K562 (cell line): ENCODE measurements around the gene FYTTD1. TPM values are rescaled to one million over a fixed set of nuclear protein-coding genes. Genes with fewer than 3 reads are reported as not detected.

Source experiments
- ATAC-seq: fragments of 200-7000 bp; cut with Tn5 transposase; 3 replicates; pipeline ENCODE4 v1.9.1; 2020; ENCODE audit warnings: moderate library complexity
- BruUV-seq: library from RNA; stranded (reverse); fragments of 400-500 nt; replicated peaks from 2 replicates; lab custom pipeline; 2021; lab: Mats Ljungman, UMichigan
- CTCF ChIA-PET: fragments of 300-600 bp; formaldehyde crosslinking; extraction: SDS; loops from one replicate; lab custom pipeline; 2021; ENCODE audit warnings: low intra/inter-chr PET ratio; lab: Yijun Ruan, JAX
- POLR2A ChIA-PET: fragments of 300-600, 350-650 bp; sonication (Branson Sonifier 250); formaldehyde crosslinking; extraction: SDS; loops from one replicate; lab custom pipeline; 2021; ENCODE audit warnings: antibody characterized with exemption, inconsistent platforms; lab: Yijun Ruan, JAX
- DNase-seq, 4 experiments: peaks; one replicate each; pipeline versions ENCODE4 v3.0.0 to v3.0.0-alpha.2; 2011 to 2018; ENCODE audit warnings: low spot score in 3 of 4, mixed read lengths in 3 of 4; ENCODE audit errors: extremely low read depth in 1 of 4
- FAIRE-seq: peaks from 2 replicates; lab custom pipeline; 2011; peaks lifted over from hg19 to GRCh38; lab: Jason Lieb, UNC
- H2AFZ ChIP-seq: 2 replicates; pipeline ENCODE4 v1.6.0; 2011; ENCODE audit warnings: low read depth, low read length, control low read depth, inconsistent platforms
- H3K27ac ChIP-seq: fragments of 200-600 bp; 3 replicates; pipeline ENCODE4 v1.8.0; 2011; ENCODE audit warnings: low read depth, mild to moderate bottlenecking, control low read depth, inconsistent platforms, low read length, moderate library complexity, mixed read lengths; ENCODE audit errors: extremely low read depth
- H3K27me3 ChIP-seq, 2 experiments: fragments of 300-600 bp in 1 of 2; 2 replicates in 1 of 2; 3 replicates in 1 of 2; pipeline versions ENCODE4 v1.6.0 to v1.8.0; 2011; ENCODE audit warnings: inconsistent platforms in 2 of 2, low read length in 2 of 2, mild to moderate bottlenecking in 1 of 2, mixed read lengths in 1 of 2, moderate library complexity in 1 of 2; ENCODE audit not compliant: control insufficient read depth in 2 of 2, insufficient read depth in 2 of 2
- H3K36me3 ChIP-seq: fragments of 300-600 bp; 3 replicates; pipeline ENCODE4 v1.8.0; 2011; ENCODE audit warnings: mild to moderate bottlenecking, low read length, inconsistent platforms; ENCODE audit not compliant: control insufficient read depth, insufficient read depth
- H3K4me1 ChIP-seq, 2 experiments: fragments of 200-600 bp in 1 of 2; replicated peaks in 1 of 2; 2 replicates in 1 of 2; 3 replicates in 1 of 2; pipeline versions ENCODE4 v1.5.1 to v1.8.0; 2011; ENCODE audit warnings: inconsistent platforms in 2 of 2, low read length in 2 of 2, mild to moderate bottlenecking in 1 of 2, mixed read lengths in 1 of 2, moderate library complexity in 1 of 2; ENCODE audit not compliant: control insufficient read depth in 2 of 2, insufficient read depth in 2 of 2
- H3K4me2 ChIP-seq: 2 replicates; pipeline ENCODE4 v1.6.1; 2011; ENCODE audit warnings: low read length, control low read depth, inconsistent platforms, mixed read lengths; ENCODE audit not compliant: insufficient read depth
- H3K4me3 ChIP-seq: fragments of 200-600 bp; sonication (generic), shearing (Covaris generic); 2 replicates; pipeline ENCODE4 v1.5.1; 2016; ENCODE audit warnings: control low read depth, inconsistent platforms
- H3K79me2 ChIP-seq: fragments of 200-600 bp; 3 replicates; pipeline ENCODE4 v1.8.0; 2011; ENCODE audit warnings: low read length, inconsistent platforms; ENCODE audit not compliant: control insufficient read depth, insufficient read depth
- H3K9ac ChIP-seq, 2 experiments: 2 replicates each; pipeline versions ENCODE4 v1.6.0 to v1.6.1; 2011; ENCODE audit warnings: low read depth in 2 of 2, low read length in 2 of 2, control low read depth in 1 of 2, inconsistent platforms in 1 of 2, mild to moderate bottlenecking in 1 of 2, mixed read lengths in 1 of 2; ENCODE audit not compliant: insufficient read depth in 1 of 2
- H3K9me1 ChIP-seq: one replicate; pipeline ENCODE4 v1.6.0; 2011; ENCODE audit warnings: inconsistent platforms, mild to moderate bottlenecking, low read length, moderate library complexity; ENCODE audit not compliant: control insufficient read depth, insufficient read depth
- H3K9me3 ChIP-seq: replicated peaks from 2 replicates; pipeline ENCODE4 v1.5.1; 2011; ENCODE audit warnings: low read depth, low read length, inconsistent platforms; ENCODE audit not compliant: control insufficient read depth, insufficient read depth
- H4K20me1 ChIP-seq: replicated peaks from 2 replicates; pipeline ENCODE4 v1.6.1; 2011; ENCODE audit warnings: low read length, inconsistent platforms, mixed read lengths; ENCODE audit not compliant: control insufficient read depth, insufficient read depth
- BMI1 ChIP-seq: fragments of 150-350 bp; IDR thresholded peaks from 2 replicates; pipeline ENCODE4 v1.6.1; 2014; ENCODE audit warnings: low read length
- CCNT2 ChIP-seq: IDR thresholded peaks from 2 replicates; pipeline ENCODE4 v1.6.1; 2011; ENCODE audit warnings: borderline replicate concordance, low read depth, mild to moderate bottlenecking, moderate library complexity, mixed read lengths, low read length; ENCODE audit not compliant: insufficient read length; ENCODE audit errors: extremely low read depth
- GTF2F1 ChIP-seq: IDR thresholded peaks from 2 replicates; pipeline ENCODE4 v1.6.1; 2011; ENCODE audit warnings: low read depth, low read length, improper control_type of control experiment
- MBD2 ChIP-seq: sonication (generic); IDR thresholded peaks from 2 replicates; pipeline ENCODE4 v1.6.1; 2016; ENCODE audit warnings: low read depth, borderline replicate concordance
- NCOA4 ChIP-seq: fragments of 450-650 bp; IDR thresholded peaks from 2 replicates; pipeline ENCODE4 v1.6.1; 2018; ENCODE audit warnings: mild to moderate bottlenecking; ENCODE audit not compliant: partially characterized antibody
- PPARD ChIP-seq: fragments of 250-450 bp; sonication (Bioruptor Pico); IDR thresholded peaks from 2 replicates; pipeline ENCODE4 v1.8.0; 2022; ENCODE audit warnings: inconsistent platforms, mild to moderate bottlenecking, moderate library complexity
- RFX1 ChIP-seq: fragments of 450-650 bp; IDR thresholded peaks from 2 replicates; pipeline ENCODE4 v1.6.1; 2016; ENCODE audit warnings: mild to moderate bottlenecking, moderate library complexity
- SMAD3 ChIP-seq: fragments of 450-650 bp; formaldehyde crosslinking; conservative IDR thresholded peaks from 2 replicates; pipeline ENCODE4 v1.4.0; 2020; ENCODE audit warnings: mild to moderate bottlenecking
- SP2 ChIP-seq: IDR thresholded peaks from 2 replicates; pipeline ENCODE4 v1.6.1; 2011; ENCODE audit warnings: mild to moderate bottlenecking, low read depth, low read length, moderate library complexity; ENCODE audit not compliant: poor library complexity, severe bottlenecking; ENCODE audit errors: extremely low read depth
- TCF3 ChIP-seq: sonication (generic); formaldehyde crosslinking; IDR thresholded peaks from 2 replicates; pipeline ENCODE4 v1.4.0; 2020; ENCODE audit warnings: mild to moderate bottlenecking, missing genetic modification reagents
- ZBTB11 ChIP-seq, 3 experiments: fragments of 200-800 bp in 1 of 3; fragments of 250-450 bp in 1 of 3; fragments of 450-650 bp in 1 of 3; sonication (Bioruptor Pico) in 1 of 3; sonication (Bioruptor generic) in 1 of 3; formaldehyde crosslinking in 1 of 3; IDR thresholded peaks; 2 replicates each; pipeline versions ENCODE4 v1.6.1 to v1.8.0; 2016 to 2022; ENCODE audit warnings: mild to moderate bottlenecking in 2 of 3, missing genetic modification characterization in 2 of 3, missing compliant biosample characterization in 1 of 3, moderate library complexity in 1 of 3
- ZFPM2 ChIP-seq: fragments of 250-450 bp; sonication (Bioruptor Pico); IDR thresholded peaks from 2 replicates; pipeline ENCODE4 v1.5.1; 2022; ENCODE audit warnings: mild to moderate bottlenecking
- WGBS: fragments of 100-300 bp; shearing (Covaris generic); methylation state at CpG from one replicate; pipeline ENCODE4 v1.1.6; 2016; ENCODE audit warnings: low coverage, mixed read lengths; ENCODE audit not compliant: insufficient coverage; ENCODE audit errors: missing lambda C conversion rate; 5-methylcytosine and 5-hydroxymethylcytosine counted together
- in situ Hi-C: fragments of 300-500 bp; cut with MboI; formaldehyde crosslinking; loops from 4 replicates; pipeline ENCODE4 v1.15.0; 2018; ENCODE audit warnings: inconsistent platforms, mixed read lengths
- intact Hi-C: fragments of 100-400 bp; cut with micrococcal nuclease; formaldehyde crosslinking; loops from 2 replicates; pipeline ENCODE4 v1.14.2; 2022
- polyA plus RNA-seq, 8 experiments: library from polyadenylated mRNA; depleted of rRNA in 4 of 8; stranded (reverse) in 5 of 8; unstranded in 3 of 8; fragments of >200 nt; fragmentation: Nextera tagmentation in 2 of 8; fragmentation: Illumina TruSeq in 1 of 8; extraction: Ambion mirVana in 2 of 8; extraction: Trizol in 1 of 8; gene quantifications; 2 replicates each; pipeline versions ENCODE4 v1.2.1 to v1.2.3, GENCODE V29; 2011 to 2014; ENCODE audit warnings: inconsistent platforms in 1 of 8, missing spikeins in 1 of 8
- total RNA-seq, 7 experiments: library from RNA; depleted of rRNA in 6 of 7; stranded (reverse); fragments of >200 nt in 6 of 7; fragmentation: Illumina TruSeq in 2 of 7; extraction: Trizol in 2 of 7; gene quantifications; 2 replicates each; pipeline versions ENCODE4 v1.2.1 to v1.2.3, GENCODE V29; 2011 to 2021; ENCODE audit warnings: low replicate concordance in 1 of 7
- TF ChIP-seq, protein P1 (sequence below): fragments of 450-650 bp; IDR thresholded peaks from 2 replicates; pipeline ENCODE4 v1.6.1; 2016; ENCODE audit warnings: mild to moderate bottlenecking
- TF ChIP-seq, protein P2 (sequence below): sonication (generic); formaldehyde crosslinking; IDR thresholded peaks from 2 replicates; pipeline ENCODE4 v1.8.1; 2023; ENCODE audit warnings: mild to moderate bottlenecking, missing genetic modification reagents

Gene FYTTD1
- total and polyA plus RNA-seq, 9 of the 15 experiments (the other 6 are each of a cell fraction or from before 2014, with no cell fraction given): 35.7 to 106 (median 76.3) TPM

- TF ChIP-seq MBD2 (no peak), BMI1 (no peak)
Measured at GRCh38 chr3:197753263-197753662, 3.6 kb downstream of the FYTTD1 start (continued).

DNA sequence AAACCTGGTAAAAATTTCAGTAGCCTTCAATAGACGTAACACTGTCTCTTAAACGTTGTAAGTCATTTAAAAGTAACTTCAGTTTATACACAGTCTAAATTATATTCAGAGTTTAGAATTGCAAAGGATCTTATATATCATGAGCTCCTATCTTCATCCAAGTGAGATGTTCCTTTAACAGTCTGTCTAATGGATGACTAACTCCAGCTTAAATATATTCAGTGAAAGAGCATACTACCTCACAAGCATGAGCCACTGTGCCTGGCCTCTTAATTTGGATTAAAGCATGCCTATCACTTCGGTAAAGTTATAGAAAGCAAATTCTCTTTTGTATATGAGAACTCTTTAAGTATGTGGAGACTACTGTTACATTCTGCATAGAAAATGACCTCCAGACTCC, 7.0 kb downstream of the FYTTD1 start:
- in situ Hi-C loops: no loop called here
- WGBS: 84% methylated on average over 3 of the region's 3 CpGs
- TF ChIP-seq CCNT2: no peak
- no peak for TF ChIP-seq NCOA4
- no peak for TF ChIP-seq ZBTB11 (CRISPR knock-in tag; IDR thresholded peaks at IDR 0.05)
- no peak for TF ChIP-seq GTF2F1
- TF ChIP-seq RFX1: no peak
- TF ChIP-seq SP2: no peak
- TF ChIP-seq, protein P1, sequence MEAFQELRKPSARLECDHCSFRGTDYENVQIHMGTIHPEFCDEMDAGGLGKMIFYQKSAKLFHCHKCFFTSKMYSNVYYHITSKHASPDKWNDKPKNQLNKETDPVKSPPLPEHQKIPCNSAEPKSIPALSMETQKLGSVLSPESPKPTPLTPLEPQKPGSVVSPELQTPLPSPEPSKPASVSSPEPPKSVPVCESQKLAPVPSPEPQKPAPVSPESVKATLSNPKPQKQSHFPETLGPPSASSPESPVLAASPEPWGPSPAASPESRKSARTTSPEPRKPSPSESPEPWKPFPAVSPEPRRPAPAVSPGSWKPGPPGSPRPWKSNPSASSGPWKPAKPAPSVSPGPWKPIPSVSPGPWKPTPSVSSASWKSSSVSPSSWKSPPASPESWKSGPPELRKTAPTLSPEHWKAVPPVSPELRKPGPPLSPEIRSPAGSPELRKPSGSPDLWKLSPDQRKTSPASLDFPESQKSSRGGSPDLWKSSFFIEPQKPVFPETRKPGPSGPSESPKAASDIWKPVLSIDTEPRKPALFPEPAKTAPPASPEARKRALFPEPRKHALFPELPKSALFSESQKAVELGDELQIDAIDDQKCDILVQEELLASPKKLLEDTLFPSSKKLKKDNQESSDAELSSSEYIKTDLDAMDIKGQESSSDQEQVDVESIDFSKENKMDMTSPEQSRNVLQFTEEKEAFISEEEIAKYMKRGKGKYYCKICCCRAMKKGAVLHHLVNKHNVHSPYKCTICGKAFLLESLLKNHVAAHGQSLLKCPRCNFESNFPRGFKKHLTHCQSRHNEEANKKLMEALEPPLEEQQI: no peak
- no peak for TF ChIP-seq TCF3
- TF ChIP-seq PPARD (CRISPR knock-in tag): no peak
- no peak for TF ChIP-seq SMAD3
- TF ChIP-seq, protein P2, sequence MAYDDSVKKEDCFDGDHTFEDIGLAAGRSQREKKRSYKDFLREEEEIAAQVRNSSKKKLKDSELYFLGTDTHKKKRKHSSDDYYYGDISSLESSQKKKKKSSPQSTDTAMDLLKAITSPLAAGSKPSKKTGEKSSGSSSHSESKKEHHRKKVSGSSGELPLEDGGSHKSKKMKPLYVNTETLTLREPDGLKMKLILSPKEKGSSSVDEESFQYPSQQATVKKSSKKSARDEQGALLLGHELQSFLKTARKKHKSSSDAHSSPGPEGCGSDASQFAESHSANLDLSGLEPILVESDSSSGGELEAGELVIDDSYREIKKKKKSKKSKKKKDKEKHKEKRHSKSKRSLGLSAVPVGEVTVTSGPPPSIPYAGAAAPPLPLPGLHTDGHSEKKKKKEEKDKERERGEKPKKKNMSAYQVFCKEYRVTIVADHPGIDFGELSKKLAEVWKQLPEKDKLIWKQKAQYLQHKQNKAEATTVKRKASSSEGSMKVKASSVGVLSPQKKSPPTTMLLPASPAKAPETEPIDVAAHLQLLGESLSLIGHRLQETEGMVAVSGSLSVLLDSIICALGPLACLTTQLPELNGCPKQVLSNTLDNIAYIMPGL (CRISPR knock-in tag): no peak
- TF ChIP-seq ZFPM2 (CRISPR knock-in tag): no peak

More for the DNA sequence above, 7.0 kb downstream of the FYTTD1 start:
- Histone ChIP-seq H3K9me1 (no peaks in the 10 kb centered on the region), H3K9me3 (no peaks in the 10 kb centered on the region; the same call in 1 of the 2 replicates), H3K4me1 (peaks cover 4 to 13% of the 10 kb centered on the region in 2 experiments; a peak in 4 of 5 replicates), H3K79me2 (peaks cover 72% of the 10 kb centered on the region), H3K36me3 (peaks cover 45% of the 10 kb centered on the region), H3K9ac (no peak overlapping the region), H3K4me3 (no peak overlapping the region), H3K27ac (no peak overlapping the region), H4K20me1 (no peaks in the 10 kb centered on the region; the same call in 1 of the 2 replicates), H3K27me3 (no peaks in the 10 kb centered on the region), H3K4me2 (no peak overlapping the region), H2AFZ (no peak overlapping the region)
- POLR2A ChIA-PET: no interaction called here
- no peak for DNase-seq
- ATAC-seq: no peak
- FAIRE-seq: no peak
- CTCF ChIA-PET: no interaction called here
- intact Hi-C loops: no loop called here
- BruUV-seq: no TSS peak
